Measurements from ENCODE around the gene IFNG. TPM values are rescaled to one million over a fixed set of nuclear protein-coding genes. Genes with fewer than 3 reads are reported as not detected.

The IFNG gene
- total RNA-seq, 1 donor from 2014 or later, result not detected

GRCh38 chr12:68178184-68178583 lies 18.6 kb upstream of the IFNG start:
- TF ChIP-seq EZH2 (IDR thresholded peaks at IDR 0.05; ENCODE audit: insufficient read depth, low read length) (no peak), CTCF (IDR thresholded peaks at IDR 0.05; ENCODE audit: insufficient read depth, low read depth, low read length) (no peak)
- no peak overlapping the region for H3K4me2 ChIP-seq (ENCODE audit: low read length)
- H3K27ac Mint-ChIP-seq (ENCODE audit: unreplicated experiment), result no peak overlapping the region
- H3K27me3 Mint-ChIP-seq (ENCODE audit: low read depth, unreplicated experiment), result no peaks in the 10 kb centered on the region
- H4K20me1 ChIP-seq (ENCODE audit: insufficient read depth, low read length), result no peaks in the 10 kb centered on the region
- peaks cover 3% of the 10 kb centered on the region for H3K36me3 Mint-ChIP-seq (ENCODE audit: low read depth, unreplicated experiment)
- no peak overlapping the region for H3K27ac ChIP-seq (ENCODE audit: low read depth, low read length)
- H3K9ac ChIP-seq (ENCODE audit: low read length), result no peak overlapping the region
- H3K9me3 ChIP-seq (ENCODE audit: insufficient read depth, low read depth, low read length), result no peaks in the 10 kb centered on the region
- H3K4me1 ChIP-seq (ENCODE audit: insufficient read depth, low read length), result no peaks in the 10 kb centered on the region
- no peak for DNase-seq (ENCODE audit: low read depth)
- H3K4me3 Mint-ChIP-seq (ENCODE audit: unreplicated experiment), result no peak overlapping the region
- no peaks in the 10 kb centered on the region for H3K36me3 ChIP-seq (ENCODE audit: insufficient read depth, low read length)
- peaks cover 28% of the 10 kb centered on the region for H3K4me1 Mint-ChIP-seq (ENCODE audit: low read depth, unreplicated experiment)
- peaks cover 2% of the 10 kb centered on the region for H3K9me3 Mint-ChIP-seq (ENCODE audit: unreplicated experiment)
- H3K27me3 ChIP-seq (ENCODE audit: insufficient read depth, low read length), result peaks cover 6% of the 10 kb centered on the region
- H3K4me3 ChIP-seq (ENCODE audit: insufficient read depth, low read depth, low read length), result no peak overlapping the region
- H3K79me2 ChIP-seq (ENCODE audit: insufficient read depth, low read length), result no peaks in the 10 kb centered on the region
- no peak for FAIRE-seq
- no peak overlapping the region for H2AFZ ChIP-seq (ENCODE audit: low read depth, low read length)

- Histone ChIP-seq H3K4me1 (ENCODE audit: insufficient read depth, low read length) (no peaks in the 10 kb centered on the region), H4K20me1 (ENCODE audit: insufficient read depth, low read length) (no peaks in the 10 kb centered on the region), H3K27me3 (ENCODE audit: insufficient read depth, low read length) (peaks cover 4% of the 10 kb centered on the region), H3K4me3 (ENCODE audit: insufficient read depth, low read depth, low read length) (no peak overlapping the region), H2AFZ (ENCODE audit: low read depth, low read length) (no peak overlapping the region), H3K27ac (ENCODE audit: low read depth, low read length) (no peak overlapping the region), H3K36me3 (ENCODE audit: insufficient read depth, low read length) (no peaks in the 10 kb centered on the region), H3K9me3 (ENCODE audit: insufficient read depth, low read depth, low read length) (no peaks in the 10 kb centered on the region), H3K79me2 (ENCODE audit: insufficient read depth, low read length) (no peaks in the 10 kb centered on the region), H3K9ac (ENCODE audit: low read length) (no peak overlapping the region), H3K4me2 (ENCODE audit: low read length) (no peak overlapping the region)
- peaks cover 3% of the 10 kb centered on the region for H3K36me3 Mint-ChIP-seq (ENCODE audit: low read depth, unreplicated experiment)
- H3K27me3 Mint-ChIP-seq (ENCODE audit: low read depth, unreplicated experiment), result no peaks in the 10 kb centered on the region
- no peak overlapping the region for H3K27ac Mint-ChIP-seq (ENCODE audit: unreplicated experiment)
- H3K4me1 Mint-ChIP-seq (ENCODE audit: low read depth, unreplicated experiment), result peaks cover 28% of the 10 kb centered on the region
- TF ChIP-seq CTCF (IDR thresholded peaks at IDR 0.05; ENCODE audit: insufficient read depth, low read depth, low read length) (no peak), EZH2 (IDR thresholded peaks at IDR 0.05; ENCODE audit: insufficient read depth, low read length) (no peak)
- H3K9me3 Mint-ChIP-seq (ENCODE audit: unreplicated experiment), result peaks cover 2% of the 10 kb centered on the region
- H3K4me3 Mint-ChIP-seq (ENCODE audit: unreplicated experiment), result no peak overlapping the region
- FAIRE-seq (no peak), DNase-seq (ENCODE audit: low read depth) (no peak)
Measured at GRCh38 chr12:68177562-68177961, 18.0 kb upstream of the IFNG start.

- no peak overlapping the region for H2AFZ ChIP-seq (ENCODE audit: low read depth, low read length)
- no peaks in the 10 kb centered on the region for H3K9me3 ChIP-seq (ENCODE audit: insufficient read depth, low read depth, low read length)
- no peak overlapping the region for H3K27ac Mint-ChIP-seq (ENCODE audit: unreplicated experiment)
- FAIRE-seq (no peak), DNase-seq (ENCODE audit: low read depth) (no peak)
- TF ChIP-seq EZH2 (IDR thresholded peaks at IDR 0.05; ENCODE audit: insufficient read depth, low read length), result no peak
- TF ChIP-seq CTCF (IDR thresholded peaks at IDR 0.05; ENCODE audit: insufficient read depth, low read depth, low read length), result no peak
- H3K27me3 ChIP-seq (ENCODE audit: insufficient read depth, low read length), result peaks cover 4% of the 10 kb centered on the region
- peaks cover 27% of the 10 kb centered on the region for H3K4me1 Mint-ChIP-seq (ENCODE audit: low read depth, unreplicated experiment)
- H4K20me1 ChIP-seq (ENCODE audit: insufficient read depth, low read length), result no peaks in the 10 kb centered on the region
- H3K9me3 Mint-ChIP-seq (ENCODE audit: unreplicated experiment), result peaks cover 4% of the 10 kb centered on the region
- no peaks in the 10 kb centered on the region for H3K36me3 ChIP-seq (ENCODE audit: insufficient read depth, low read length)
- H3K4me3 Mint-ChIP-seq (ENCODE audit: unreplicated experiment), result no peak overlapping the region
- H3K27me3 Mint-ChIP-seq (ENCODE audit: low read depth, unreplicated experiment), result no peaks in the 10 kb centered on the region
- H3K79me2 ChIP-seq (ENCODE audit: insufficient read depth, low read length), result no peaks in the 10 kb centered on the region
- H3K4me1 ChIP-seq (ENCODE audit: insufficient read depth, low read length), result no peaks in the 10 kb centered on the region
- H3K4me2 ChIP-seq (ENCODE audit: low read length), result no peak overlapping the region
- H3K36me3 Mint-ChIP-seq (ENCODE audit: low read depth, unreplicated experiment), result peaks cover 3% of the 10 kb centered on the region
- H3K9ac ChIP-seq (ENCODE audit: low read length), result no peak overlapping the region
- H3K27ac ChIP-seq (ENCODE audit: low read depth, low read length), result no peak overlapping the region
- no peak overlapping the region for H3K4me3 ChIP-seq (ENCODE audit: insufficient read depth, low read depth, low read length)
Measured at GRCh38 chr12:68176257-68176656, 16.7 kb upstream of the IFNG start.
